PFSK-1 (cell line): ENCODE measurements around the gene PIEZO2.

Experiments used
- FOXP2 ChIP-seq: optimal IDR thresholded peaks from 2 replicates; pipeline ENCODE3; 2011; ENCODE audit warnings: borderline replicate concordance, control low read depth, inconsistent platforms; ENCODE audit not compliant: insufficient read depth; ENCODE audit errors: extremely low read length, extremely low read depth
- POLR2AphosphoS5 ChIP-seq: IDR thresholded peaks from 2 replicates; pipeline ENCODE4 v1.6.1; 2012; ENCODE audit warnings: low read depth, mild to moderate bottlenecking, control low read depth, low read length, moderate library complexity
- REST ChIP-seq, 2 experiments: IDR thresholded peaks; 2 replicates each; pipeline versions ENCODE4 v1.6.1 to v1.8.0; 2011 to 2012; ENCODE audit warnings: low read depth in 2 of 2, low read length in 2 of 2, control low read depth in 1 of 2, inconsistent platforms in 1 of 2, mild to moderate bottlenecking in 1 of 2, moderate library complexity in 1 of 2; ENCODE audit not compliant: insufficient read depth in 1 of 2
- SIN3A ChIP-seq: IDR thresholded peaks from 2 replicates; pipeline ENCODE4 v1.6.1; 2012; ENCODE audit warnings: mild to moderate bottlenecking, low read length, moderate library complexity, borderline replicate concordance; ENCODE audit not compliant: insufficient read depth
- TAF1 ChIP-seq: IDR thresholded peaks from 2 replicates; pipeline ENCODE4 v1.6.1; 2012; ENCODE audit warnings: low read length, control low read depth, borderline replicate concordance; ENCODE audit not compliant: insufficient read depth

Gene PIEZO2

GRCh38 chr18:10936176-10937053, 213.0 kb downstream of the PIEZO2 start:
- no peak for TF ChIP-seq REST (IDR thresholded peaks at IDR 0.05; ENCODE audit: insufficient read depth in 1 of 2, low read depth in 2 of 2, low read length in 2 of 2)
- no peak for TF ChIP-seq FOXP2
- no peak for TF ChIP-seq TAF1
- TF ChIP-seq SIN3A: no peak
- TF ChIP-seq POLR2AphosphoS5: no peak

GRCh38 chr18:10935588-10935987, 213.8 kb downstream of the PIEZO2 start:
- TF ChIP-seq POLR2AphosphoS5: no peak
- TF ChIP-seq TAF1: no peak
- no peak for TF ChIP-seq FOXP2
- TF ChIP-seq SIN3A: no peak

GRCh38 chr18:10930076-10930475, 219.3 kb downstream of the PIEZO2 start:
- TF ChIP-seq POLR2AphosphoS5 (no peak), REST (IDR thresholded peaks at IDR 0.05; ENCODE audit: insufficient read depth in 1 of 2, low read depth in 2 of 2, low read length in 2 of 2) (no peak), FOXP2 (no peak), SIN3A (no peak), TAF1 (no peak)

GRCh38 chr18:10928772-10929373, 220.5 kb downstream of the PIEZO2 start:
- TF ChIP-seq FOXP2 (no peak), TAF1 (no peak), POLR2AphosphoS5 (no peak), SIN3A (no peak), REST (IDR thresholded peaks at IDR 0.05; ENCODE audit: insufficient read depth in 1 of 2, low read depth in 2 of 2, low read length in 2 of 2) (no peak)

GRCh38 chr18:10928011-10928771, 221.2 kb downstream of the PIEZO2 start:
- TF ChIP-seq POLR2AphosphoS5 (no peak), FOXP2 (no peak), SIN3A (no peak), REST (IDR thresholded peaks at IDR 0.05; ENCODE audit: insufficient read depth in 1 of 2, low read depth in 2 of 2, low read length in 2 of 2) (no peak), TAF1 (no peak)
